Right hindlimb (tissue), 1 donor: Measurements from ENCODE around the gene OGFOD2.
"Not testable (repeated sequence)": the region's sequence is repeated elsewhere in the genome, so short reads cannot be mapped to it uniquely, and the experiment has no call there.

Source experiments
- DNase-seq: peaks from one replicate; pipeline ENCODE4 v3.0.0-alpha.2; 2018

Gene OGFOD2

GRCh38 chr12:122974892-122975789, at the start of gene OGFOD2:
TSS of gene OGFOD2 (plus strand) at chr12:122975244. CDS start at chr12:122975252, 8 bp downstream.
- DNase-seq: peak; percentile 94

DNA sequence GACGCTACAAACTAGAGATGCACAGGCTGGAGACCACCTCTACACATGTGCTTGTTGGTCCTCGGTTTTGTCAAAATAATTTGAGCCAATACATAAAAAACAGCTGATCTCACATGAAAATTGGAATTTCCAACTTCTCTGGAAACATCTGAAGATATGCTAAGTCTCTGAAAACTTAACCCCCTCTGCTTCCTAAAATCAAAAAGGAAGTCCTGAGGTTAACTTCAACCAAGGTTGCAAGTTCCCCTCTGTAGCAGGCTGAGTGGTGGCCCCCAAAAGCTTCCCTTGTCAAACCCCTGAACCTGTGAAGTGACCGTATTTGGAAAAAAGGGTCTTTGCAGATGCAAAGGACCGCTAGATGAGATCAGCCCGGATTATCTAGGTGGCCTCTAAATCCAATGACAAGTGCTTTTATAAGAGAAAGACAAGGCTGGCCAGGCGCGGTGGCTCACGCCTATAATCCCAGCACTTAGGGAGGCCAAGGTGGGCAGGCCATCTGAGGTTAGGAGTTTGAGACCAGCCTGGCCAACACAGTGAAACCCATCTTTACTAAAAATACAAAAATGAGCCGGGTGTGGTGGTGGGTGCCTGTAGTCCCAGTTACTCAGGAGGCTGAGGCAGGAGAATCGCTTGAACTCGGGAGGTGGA, 47.2 kb upstream of the OGFOD2 start:
- DNase-seq: no peak

DNA sequence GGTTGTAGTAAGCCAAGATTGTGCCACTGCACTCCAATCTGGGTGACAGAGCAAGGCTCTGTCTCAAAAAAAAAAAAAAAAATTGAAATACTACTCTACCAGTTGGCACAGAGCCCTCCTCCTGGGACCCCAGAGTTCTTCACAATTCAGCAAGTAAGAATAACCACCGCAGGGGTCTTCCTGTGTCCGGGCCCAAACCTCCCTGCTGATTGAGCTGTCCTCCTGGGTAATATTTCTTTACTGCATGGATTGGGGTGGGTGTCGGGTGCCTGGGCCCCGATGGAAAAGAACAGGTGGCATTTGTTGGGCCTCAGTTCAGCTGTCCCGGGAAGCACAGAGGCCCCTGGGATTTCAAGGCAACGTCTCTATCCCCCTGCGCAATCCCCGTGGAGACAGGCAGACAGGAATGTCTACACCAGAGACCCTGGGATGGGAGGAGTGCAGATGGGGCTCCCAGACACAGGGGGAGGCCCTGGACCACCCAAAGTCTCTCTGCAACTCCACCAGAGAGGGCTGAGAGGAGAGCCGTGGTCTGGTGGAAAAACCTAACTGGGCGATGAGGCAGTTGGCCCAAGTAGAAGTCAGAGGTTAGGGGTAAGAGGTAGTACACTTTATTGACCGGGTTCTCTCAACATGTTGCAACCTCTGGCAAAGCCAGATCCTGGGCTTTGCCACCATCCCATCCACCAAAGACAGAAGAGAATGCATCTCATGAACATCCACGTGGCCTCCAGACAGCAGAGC, 46.5 kb upstream of the OGFOD2 start:
- DNase-seq: no peak

DNA sequence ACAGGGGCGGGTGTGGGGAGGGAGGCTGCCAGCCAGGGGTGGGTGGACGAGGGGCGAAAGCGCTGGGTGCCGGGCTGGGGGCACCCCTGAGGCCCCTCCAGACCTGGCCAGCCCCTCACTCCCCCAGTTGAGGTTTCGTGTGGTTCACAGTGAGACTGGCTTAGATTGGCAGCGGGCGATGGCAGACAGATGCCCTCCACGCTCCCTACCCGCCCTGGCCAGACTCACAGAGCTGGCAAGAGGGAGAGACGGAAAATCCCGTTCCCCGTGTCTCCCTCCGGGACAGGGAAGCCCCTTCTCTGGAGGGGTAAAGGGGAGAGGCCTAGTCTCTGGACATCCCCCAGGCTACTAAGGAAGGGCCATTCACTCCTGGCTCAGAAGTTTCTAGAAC, 45.9 kb upstream of the OGFOD2 start:
- DNase-seq: no peak

GRCh38 chr12:122929812-122930211, 45.2 kb upstream of the OGFOD2 start:
- no peak for DNase-seq

DNA sequence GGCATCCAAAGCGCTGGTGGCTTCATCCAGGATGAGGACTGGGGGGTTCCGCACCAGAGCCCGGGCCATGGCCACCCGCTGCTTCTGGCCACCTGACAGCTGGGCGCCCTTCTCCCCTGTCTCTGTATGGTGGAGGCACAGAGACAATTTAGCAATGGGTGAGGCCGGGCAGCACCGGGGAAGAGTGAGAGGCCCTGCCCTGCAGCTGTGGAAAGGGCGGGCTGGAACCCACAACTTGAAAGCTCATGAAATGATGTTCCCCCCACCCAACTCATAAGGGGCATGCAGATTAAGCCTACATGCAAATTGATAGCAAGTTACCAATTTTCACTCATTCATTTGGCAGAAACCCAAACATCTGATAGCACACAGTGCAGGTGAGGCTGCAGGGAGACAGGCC, 42.8 kb upstream of the OGFOD2 start:
- no peak for DNase-seq

DNA sequence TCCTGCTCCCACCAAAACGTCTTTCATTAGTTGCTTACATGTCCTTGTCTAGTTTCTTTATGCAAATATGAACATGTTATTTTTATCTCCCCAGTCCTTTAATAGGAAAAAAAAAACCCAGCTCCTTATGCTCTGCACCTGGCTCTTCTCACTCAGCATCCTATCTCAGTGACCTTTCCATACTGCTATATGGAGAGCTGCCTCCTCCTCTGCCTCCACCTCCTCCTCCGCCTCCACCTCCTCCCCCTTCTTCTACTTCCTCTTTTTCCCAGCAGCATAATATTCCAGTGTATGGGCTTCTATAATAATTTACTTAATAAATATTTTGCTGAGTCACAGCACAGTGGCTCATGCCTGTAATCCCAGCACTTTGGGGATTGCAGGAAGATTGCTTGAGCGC, 40.3 kb upstream of the OGFOD2 start:
- no peak for DNase-seq

DNA sequence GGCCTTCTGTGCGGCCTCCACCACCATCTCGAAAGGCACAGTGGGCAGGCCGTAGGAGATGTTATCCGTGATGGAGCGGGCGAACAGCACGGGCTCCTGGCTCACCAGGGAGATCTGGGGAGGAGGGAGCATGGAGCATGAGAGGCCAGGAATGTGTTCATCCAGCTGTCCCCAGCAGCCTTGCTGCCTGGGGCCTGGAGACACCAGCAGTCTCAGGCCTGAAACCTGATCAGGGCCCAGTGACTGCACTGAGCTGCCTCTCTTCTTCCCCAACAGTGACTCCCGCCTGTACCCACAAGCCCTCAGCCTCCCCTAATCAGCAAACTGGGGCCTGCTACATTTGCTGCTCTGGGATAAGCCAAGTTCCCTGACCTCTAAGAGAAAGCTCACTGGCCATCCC, 39.7 kb upstream of the OGFOD2 start:
- DNase-seq: no peak

DNA sequence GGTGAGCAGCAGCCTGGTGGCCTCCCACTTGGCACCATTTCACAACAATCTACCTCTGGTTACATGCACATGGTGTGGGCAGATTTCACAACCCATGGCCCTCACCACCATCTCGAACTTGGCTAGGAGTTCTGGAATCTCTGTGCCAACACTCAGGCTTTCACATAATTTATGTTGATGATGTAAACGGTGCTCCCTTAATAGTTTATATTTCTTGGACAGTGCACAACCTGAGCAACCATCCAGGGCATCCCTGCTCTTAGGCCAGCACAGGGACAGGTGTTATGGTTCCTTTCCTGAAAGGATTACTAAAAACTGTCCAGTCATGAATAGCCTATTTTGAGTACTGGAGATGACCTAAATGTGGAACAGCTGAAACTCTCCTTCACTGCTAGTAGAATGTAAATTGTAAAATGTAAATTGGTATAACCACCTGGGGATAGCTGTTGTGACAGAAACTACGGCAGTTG, 37.4 kb upstream of the OGFOD2 start:
- DNase-seq: no peak

GRCh38 chr12:122939125-122939524, 35.9 kb upstream of the OGFOD2 start:
- DNase-seq: no peak

DNA sequence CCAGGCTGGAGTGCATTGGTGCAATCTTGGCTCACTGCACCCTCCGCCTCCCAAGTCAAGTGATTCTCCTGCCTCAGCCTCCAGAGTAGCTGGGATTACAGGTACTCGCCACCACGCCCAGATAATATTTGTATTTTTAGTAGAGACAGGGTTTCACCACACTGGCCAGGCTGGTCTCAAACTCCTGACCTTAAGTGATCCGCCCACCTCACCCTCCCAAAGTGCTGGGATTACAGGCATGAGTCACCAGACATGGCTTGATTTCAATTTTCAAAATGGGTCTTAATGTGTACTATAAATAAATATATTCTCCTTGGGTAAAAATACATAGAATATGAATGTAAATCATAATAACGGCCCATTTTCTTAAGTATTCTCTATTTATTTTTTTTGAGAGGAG, 33.7 kb upstream of the OGFOD2 start:
- not testable (repeated sequence) for DNase-seq

GRCh38 chr12:122942637-122943036, 32.4 kb upstream of the OGFOD2 start:
- DNase-seq: no peak

- DNase-seq: no peak
These were observed 31.8 kb upstream of the OGFOD2 start for GRCh38 chr12:122943196-122943595.

DNA sequence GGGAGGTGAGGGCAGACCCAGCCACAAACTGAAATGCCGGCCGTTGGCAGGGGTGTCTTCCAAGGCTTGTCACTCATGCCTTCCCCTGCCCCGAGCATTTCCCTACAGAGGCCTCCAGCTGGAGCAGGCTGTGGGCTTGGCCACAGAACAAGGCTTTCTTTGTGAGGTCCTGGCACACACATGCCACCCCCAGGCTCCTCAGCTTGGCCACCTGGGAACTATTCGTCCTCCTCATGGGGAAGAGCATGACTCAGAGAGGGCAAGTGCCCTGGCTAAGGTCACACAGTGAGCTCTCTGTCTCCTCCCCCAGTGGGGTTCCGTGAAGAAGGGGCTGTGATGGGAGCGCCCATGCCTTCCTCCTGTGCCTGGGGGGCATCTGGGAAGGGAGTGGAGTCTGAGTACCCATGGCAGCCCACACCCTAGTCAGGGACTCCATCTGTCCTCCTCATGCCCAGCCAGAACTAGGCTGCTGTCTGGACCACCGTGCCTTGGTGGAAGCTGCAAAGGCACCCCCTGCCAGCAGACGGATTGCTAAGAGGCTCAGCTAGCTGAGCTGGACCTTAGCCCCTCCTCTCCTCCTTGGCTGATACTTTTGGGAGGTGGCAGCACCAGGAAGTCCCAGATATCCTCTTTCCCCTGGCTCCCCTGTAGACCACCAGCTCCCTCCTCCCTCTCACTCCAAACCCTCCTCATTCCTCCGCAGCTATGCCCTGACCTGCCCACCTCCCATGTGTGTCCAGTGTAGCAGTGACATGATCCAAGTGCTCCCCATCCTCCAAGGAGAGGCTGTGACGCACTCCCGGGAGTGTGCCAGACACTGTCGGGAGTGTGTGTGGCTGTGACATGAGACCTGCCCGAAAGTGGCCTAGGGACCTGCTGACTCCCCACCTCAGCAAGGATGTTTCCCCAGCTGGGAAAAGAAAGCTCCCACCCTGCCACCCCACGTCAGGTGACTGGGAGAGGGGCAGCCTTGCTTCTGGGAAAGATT, 30.1 kb upstream of the OGFOD2 start:
- DNase-seq: peak; percentile 67

- peak; percentile 74 for DNase-seq
These were observed 28.2 kb upstream of the OGFOD2 start for GRCh38 chr12:122946690-122947341.

GRCh38 chr12:122947352-122947792, 27.7 kb upstream of the OGFOD2 start:
- no peak for DNase-seq

- no peak for DNase-seq
These were observed 26.4 kb upstream of the OGFOD2 start for GRCh38 chr12:122948605-122949004.

DNA sequence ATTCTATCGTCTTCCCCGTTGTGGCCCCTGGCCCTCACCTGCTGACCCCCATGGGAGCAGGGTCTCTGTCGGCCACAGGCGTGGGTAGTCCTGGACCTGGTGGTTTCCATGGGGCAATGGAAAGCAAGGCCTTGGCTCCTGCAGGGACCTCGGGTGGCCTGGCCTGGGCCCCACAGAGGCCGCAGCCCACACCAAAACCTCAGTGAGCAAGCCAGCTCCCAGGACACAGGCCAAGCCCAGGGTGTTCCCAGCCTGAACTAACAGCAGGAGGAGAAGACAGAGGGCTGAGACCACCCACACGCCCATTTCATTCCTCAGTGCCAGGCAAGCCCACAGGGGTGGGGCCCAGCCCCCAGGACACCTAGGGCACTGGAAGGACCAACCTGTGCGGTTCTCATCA, 25.6 kb upstream of the OGFOD2 start:
- no peak for DNase-seq

- DNase-seq: no peak
These were observed 25.0 kb upstream of the OGFOD2 start for GRCh38 chr12:122949816-122950675.

GRCh38 chr12:122951406-122951805, 23.6 kb upstream of the OGFOD2 start:
- DNase-seq: no peak
